Hindlimb muscle (tissue), 1 donor: Measurements from ENCODE around the gene TSPAN9. TPM values are rescaled to one million over a fixed set of nuclear protein-coding genes. Genes with fewer than 3 reads are reported as not detected.

Experiments
- DNase-seq: peaks from one replicate; pipeline ENCODE4 v3.0.0-alpha.2; 2013
- polyA plus RNA-seq: library from polyadenylated mRNA; unstranded; fragments of 120-200 nt; gene quantifications from one replicate; pipeline ENCODE4 v1.2.1, GENCODE V29; 2013; ENCODE audit not compliant: insufficient read length

Gene TSPAN9
- polyA plus RNA-seq, 1 donor: 98.9 TPM

DNA sequence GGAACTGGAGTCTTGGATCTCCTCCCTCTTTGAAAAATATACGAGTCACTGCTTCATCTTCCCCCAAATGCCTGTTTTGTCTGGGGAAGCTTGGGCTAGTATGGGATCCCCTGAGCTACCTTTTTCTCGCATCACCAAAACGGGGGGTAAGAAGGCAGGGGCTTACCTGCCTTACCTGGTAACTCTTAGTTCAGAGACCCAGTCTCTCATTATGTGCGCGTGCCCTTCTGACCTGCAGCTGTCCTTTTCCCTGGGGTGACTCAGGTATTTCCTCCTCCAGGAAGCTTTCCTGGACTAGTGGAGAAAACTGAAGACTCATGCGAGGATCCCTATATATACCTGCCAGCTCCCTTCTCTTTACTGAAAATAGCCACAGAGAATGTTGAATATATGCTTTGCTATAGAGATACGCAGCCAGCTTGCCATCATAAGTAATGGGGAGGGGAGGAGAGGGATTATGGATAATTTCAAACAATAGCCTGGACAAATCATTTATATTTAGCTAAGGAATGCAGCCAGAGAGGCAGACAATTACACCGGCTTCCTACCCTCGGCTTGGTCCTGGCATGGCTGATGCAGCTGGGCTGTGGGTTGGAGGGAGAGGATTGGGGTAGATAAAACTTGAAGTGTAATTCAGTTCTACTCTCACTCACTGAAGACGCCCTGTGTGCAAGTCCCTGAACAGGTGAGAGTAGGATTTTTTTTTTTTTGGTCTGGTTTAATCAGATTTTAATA lies 1.1 kb downstream of the TSPAN9 start:
- no peak for DNase-seq

DNA sequence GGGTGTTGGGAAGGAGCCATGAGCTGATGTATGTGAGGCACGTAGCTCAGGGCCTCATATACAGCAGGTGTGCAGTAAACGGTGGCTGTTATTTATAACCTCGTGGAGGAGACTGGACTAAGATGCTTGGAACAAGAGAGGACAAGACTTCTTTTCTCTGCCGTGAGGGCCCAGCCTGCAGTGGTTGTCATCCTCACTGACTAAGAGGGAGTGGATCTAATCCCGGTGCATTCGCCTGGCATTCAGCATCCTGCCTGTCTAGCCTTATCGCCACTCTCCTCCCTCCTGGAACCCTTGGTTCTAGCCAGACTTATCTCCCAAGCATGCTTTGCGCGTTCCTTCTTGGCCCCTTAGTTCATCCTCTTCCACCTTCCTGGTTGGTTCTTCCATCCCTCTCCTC lies 3.9 kb downstream of the TSPAN9 start:
- no peak for DNase-seq

DNA sequence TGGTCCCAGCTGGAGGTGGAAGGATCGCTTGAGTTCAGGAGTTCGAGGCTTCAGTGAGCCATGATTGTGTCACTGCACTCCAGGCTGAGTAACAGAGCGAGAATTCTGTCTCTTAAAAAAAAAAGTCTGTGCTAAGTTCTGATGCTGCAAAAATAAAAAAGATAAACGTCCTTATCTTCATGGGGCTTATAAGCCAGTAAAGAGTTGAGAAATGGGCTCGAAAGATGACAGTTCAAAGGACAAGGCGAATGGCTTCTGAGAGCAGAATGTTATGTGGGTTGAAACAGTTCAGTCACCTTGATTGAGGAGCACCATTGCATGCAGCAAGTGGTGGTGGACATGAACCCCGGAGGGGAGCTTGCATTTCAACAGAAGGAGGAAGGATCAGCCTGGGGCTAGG lies 4.7 kb downstream of the TSPAN9 start:
- no peak for DNase-seq

DNA sequence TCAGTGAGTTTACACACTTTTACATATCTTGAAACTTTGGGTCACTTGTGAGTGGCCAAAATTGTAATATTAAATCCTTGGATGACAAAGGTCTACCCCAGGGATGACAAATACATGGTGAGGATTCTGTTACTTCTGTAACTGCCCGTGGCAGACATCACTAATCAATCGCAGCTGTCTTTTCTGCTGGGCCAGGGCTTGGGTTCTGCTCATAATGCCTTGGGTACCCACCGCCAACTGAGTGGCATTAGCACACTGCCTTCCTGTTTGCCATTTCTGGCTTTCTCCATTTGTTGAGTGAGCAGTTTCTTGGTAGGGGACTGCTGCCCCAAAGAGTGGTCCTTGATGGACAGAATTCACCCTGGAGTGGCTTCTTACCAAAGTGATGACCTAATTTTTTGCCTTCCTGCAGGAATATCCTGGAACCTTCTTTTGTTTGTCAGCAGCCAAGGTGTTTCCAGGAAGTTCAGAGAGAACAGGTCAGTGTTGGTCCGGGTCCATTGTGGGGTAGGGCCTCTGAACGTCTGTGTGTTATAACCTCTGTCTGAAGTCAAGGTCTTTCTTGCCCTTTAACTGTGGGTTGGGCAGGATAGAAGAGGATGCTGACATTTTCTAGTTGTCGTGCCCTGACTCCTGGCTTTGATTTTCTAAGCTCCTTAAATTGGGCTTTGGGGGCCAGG lies 6.2 kb downstream of the TSPAN9 start:
- DNase-seq: no peak

DNA sequence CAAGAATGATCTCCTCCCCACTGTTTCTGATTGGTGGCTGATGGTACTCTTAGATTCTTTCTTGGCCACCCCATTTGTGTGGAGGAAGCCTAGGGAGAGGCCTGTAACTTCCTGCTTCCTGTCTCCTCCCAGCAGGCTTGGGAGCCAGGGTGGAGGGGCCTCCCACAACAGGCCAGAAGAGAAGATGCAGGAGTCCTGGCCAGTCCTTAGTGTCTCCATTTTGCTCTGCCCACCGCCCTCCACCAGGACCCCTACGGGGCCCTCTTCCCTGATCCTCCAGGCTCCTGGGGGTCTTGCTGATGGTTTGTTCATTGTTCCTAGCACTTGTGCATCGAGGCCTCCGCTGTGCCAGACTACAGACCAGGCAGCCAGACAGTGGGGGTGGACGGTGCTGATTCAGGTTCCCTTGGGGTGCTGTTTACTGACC lies 6.8 kb downstream of the TSPAN9 start:
- no peak for DNase-seq

DNA sequence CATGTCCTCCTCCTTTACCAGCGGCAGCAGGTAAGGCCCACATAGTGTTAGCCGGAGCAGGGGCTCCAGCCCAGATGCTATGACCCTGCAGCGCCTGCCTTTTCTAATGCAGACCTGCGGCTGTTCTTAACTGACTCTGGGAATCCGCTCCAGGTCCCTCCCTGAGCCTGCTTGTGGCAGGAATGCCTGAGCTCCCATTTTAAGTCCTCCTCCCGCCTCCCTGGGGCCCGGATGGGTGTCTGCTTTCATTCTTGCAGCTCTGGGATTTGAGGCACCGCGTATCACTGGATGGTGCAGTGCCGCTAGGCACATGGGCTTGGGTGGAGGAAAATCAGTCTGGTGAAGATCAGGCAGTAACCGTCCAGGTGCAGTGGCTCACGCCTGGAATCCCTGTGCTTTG lies 7.6 kb downstream of the TSPAN9 start:
- DNase-seq: no peak

DNA sequence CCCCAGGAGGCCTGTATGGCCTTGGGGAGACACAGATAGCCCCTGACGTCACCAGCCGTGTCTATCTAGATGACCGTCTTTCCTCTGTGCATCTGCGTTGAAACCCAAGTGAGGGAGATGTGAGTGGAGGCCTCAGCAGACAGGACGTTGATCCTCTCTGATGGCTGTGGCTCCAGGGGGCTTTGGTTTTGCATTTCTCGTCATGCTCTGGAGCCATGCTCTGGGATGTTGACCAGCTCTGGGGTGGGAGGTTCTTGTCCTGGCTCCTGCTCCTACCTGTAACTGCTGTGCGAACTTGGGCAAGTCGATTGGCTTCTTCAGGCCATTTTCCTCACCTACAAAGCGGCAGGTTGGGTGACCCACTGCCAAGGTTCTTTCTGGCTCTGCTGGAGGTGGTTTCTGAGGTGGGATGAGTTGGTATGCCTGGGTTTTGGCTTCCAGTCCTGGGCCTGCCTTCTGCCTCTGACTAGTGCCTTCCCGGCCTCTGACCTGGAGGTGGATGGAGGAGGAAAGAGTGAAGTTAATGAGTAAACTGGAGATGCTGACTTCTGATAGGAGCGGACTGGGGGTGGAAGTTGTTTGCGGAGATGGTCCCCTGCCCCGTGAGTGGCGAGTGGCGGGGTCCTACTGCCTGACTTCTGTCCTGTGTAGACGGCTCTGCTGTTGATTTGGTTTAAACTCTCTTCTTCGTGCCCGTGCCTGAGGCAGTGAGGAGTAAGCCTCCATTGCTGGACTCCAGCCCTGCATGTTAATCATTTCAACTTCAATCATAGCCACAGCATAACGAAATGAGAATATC lies 8.4 kb downstream of the TSPAN9 start:
- DNase-seq: no peak

DNA sequence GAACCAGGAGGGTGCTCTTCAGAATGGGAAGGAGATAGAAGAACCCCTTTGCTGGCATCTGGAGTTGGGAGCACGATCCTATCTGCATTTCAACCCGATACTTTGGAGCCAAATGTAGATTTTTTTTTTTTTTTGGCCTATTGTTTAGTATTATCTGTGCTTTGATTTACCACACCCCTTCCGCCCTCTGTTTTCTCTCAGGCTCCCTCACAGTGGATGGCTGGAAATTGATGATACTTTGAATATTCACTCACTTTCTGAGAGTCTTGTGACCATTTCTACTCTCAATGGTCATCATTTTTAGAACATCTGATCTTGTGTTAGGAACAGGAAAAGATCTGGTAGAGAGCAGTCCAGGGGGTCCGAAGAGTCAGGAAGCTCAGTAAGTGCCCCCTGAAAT lies 9.0 kb downstream of the TSPAN9 start:
- DNase-seq: no peak

DNA sequence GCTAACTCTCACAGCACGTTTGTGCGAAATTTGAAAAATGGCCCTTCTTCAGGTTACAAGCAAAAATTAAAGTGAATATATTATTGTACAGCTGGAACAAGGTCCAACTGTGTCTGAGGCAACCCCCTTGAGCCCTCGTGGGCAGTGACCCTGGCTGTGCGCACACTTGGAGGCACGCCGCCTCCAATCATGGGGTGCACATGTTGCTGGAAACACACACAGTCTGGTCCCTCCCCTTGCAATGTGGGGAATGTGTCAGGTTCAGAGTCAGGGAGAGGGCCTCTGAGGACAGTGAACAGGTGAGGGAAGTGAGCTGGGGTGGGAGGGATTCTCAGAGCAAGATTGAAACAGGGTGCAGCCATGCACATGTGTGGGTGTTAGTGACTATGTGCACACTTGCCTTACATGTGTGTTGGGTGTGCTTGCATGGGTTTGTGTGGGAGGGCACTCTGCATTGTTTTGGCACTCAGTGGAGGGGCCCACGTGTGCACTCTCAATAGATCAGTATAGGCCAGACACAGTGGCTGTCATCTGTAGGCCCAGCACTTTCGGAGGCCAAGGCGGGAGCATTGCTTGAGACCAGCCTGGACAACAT lies 9.6 kb downstream of the TSPAN9 start:
- no peak for DNase-seq

DNA sequence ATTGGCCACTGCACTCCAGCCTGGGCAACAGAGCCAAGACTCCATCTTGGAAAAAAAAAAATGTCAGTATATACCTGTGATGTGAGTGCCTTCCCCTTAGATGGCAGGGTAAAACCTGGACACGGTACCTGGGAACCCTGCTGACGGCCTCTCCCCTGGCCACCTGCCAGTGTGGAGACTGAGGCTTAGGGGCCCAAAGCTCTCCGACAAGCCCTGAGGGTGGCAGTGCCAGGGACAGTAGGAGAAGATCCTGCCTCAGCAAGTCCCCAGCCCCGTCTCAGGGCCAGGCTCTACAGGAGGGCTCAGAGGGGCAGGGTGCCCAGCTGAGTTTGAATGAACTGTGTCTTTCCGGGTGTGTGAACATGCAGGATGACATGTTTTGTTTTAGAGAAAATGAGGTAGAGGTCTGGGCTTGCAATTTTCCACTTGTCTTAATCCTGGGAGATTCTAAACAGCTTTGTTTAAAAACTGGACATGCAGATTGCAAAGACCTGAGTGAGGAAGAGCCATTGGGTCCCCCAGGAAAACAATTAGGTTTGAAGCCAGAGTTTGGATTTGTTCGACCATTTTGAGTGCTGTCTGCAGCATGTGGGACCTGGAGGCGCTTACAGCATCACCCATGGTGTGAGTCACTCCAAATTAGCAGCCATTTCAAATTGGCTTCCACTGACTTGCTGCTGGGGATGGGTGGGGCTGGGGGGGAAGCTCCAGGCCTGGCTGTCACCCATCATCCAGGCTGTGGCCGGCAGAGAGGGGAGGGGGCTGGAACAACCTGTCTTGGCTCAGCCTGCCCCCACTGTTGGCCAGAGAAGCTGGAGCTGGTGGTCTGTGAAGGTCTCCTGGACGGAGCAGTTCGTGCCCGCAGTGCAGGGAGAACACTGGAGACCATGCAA lies 10.8 kb downstream of the TSPAN9 start:
- DNase-seq: no peak

DNA sequence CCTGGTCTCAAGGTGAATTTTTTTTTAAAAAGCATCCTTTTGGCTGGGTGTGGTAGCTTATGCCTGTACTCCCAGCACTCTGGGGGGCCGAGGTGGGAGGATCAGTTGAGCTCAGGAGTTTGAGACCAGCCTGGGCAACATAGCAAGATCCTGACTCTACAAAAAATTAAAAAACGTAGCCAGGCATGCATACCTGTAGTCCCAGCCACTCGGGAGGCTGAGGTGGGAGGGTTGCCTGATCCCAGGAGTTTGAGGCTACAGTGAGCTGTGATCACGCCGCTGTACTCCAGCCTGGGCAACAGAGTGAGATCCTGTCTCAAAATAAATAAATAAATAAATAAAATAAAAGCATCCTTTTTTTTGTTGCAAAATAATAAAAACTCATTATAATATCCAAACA lies 12.4 kb downstream of the TSPAN9 start:
- DNase-seq: no peak

DNA sequence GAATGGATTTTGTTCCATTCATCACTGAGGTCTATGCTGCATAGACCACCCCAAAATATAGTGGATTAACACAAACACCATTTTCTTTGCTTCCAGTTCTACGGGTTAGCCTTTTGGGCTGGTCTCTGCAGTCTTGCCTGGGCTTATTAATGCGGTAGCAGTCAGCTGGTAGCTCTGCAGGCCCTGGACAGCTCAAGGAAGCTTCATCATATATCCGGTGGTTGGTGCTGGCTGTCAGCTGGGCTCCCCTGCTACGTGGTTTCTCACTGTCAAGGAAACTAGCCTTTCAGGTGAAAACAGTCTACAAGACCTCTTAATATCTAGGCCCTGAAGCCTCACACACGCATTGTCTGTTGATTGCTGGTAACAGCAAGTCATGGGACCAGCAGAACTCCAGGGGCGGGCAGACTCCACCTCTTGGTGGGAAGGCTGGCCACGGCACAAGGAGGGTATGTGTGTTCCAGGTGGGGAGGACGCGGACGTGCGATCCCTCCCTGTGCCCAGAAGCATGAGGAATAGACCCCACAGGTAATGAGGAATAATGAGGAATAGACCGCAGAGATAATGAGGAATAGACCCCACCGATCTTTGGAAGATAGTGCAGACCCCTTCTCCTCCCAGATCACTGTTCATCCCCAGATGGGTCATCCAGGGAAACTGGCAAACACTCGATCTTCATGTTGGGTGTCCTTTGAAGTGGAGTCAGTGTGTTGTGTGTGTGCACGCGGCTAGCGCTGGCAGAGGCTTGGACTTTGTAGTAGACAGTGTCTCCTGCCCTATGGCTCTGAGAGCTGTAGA lies 13.3 kb downstream of the TSPAN9 start:
- no peak for DNase-seq

DNA sequence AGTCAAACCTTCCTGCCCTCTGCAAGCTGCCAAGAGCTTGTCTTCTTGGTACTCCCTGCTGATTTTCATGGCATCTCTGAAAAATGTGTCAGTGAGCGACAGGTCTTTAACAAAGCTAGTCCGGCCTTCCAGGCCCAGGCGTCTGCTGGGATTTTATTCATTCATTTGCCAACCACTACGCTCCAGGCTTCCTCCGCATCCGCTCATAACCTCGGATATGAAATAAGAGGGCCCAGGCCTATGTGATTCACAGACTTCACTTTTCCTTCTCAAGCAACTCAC lies 13.8 kb downstream of the TSPAN9 start:
- no peak for DNase-seq

DNA sequence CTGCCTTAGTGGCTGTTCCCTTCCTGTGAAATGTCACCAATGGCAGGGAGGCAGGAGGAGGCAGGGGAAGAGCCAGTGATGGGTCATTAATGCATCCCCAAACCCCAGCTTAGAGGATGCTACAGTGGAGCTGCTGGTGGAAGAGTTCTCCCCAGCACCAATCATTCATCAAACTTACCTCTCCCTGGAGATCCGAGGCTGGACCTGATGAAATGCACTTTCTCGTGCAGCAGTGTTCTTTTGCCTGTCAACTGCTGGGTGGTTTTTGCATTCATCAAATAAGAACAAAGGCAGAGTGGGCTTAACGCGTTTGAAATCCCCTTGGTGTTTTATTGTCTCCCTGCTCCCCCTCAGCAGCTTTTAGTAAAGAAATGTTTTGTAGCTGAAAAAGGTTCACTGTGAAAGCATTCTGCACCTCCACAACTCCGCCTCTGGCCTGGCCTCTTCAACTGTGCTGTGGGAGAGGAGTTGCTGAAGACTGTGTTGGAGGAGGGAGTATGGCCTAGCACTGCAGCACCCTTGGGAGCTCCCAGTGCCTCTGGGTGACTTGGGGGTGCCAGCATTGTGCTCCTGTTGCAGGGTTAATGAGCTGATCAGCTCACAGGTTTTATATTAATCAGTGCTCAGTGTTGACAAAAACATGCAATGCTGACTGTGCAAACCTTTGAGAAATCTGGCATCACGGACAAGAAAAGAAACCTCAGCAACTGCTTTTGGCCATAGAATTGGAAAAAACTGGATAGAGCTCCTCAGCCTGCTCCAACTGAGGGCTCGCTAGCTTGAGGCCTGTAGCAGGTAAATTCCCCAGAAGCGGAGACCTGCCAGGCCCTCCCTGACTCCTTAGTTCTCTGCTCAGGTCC lies 14.4 kb downstream of the TSPAN9 start:
- DNase-seq: no peak

DNA sequence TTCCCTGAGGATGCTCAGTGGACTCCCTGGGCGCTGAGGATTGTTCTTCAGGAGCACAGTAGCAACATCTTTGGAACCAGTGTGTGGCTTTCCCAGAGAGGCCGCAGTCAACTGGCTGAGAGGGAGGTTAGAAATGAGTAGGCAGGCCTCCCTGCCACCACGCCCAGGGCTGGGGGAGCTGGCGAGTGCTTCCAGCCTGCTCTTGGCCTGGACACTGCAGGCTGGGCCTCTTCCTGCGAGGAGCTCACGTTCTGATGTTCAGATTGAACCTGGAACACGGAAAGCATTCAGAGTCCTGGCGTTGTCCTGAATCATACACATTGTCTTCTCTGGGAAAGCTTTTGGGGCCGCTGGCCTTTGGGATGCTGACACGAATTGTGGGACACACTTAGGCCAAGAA lies 15.6 kb downstream of the TSPAN9 start:
- DNase-seq: no peak

DNA sequence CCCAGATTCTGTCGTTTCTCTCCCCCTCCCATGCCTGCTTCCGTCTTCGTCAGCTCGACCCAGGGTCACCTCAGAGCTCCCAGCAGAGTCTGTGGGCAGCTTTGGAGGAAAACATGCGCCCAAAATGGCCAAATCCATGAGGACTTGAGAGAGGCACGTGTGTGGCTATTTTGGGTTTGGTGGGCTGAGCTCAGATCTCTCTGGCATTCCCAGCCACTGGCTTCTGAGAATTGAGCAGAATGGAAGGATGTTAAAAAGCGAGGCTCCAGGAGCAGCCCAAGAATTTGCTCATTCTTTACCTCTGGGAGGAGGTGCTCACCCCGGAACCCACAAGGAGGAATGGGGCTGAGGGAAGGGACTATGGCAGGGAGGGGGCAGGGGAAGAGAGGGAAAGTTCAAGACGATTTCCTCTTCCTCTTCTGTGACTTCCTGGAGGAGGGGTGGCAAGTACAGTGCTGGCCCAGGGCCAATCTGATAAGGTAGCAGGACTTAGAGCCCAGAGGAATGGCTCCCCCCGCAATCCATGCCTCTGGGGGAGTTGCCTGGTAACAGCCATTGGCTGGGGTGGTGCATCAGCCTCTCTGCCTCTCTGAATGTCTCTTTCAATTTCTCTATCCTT lies 20.1 kb downstream of the TSPAN9 start:
- no peak for DNase-seq

DNA sequence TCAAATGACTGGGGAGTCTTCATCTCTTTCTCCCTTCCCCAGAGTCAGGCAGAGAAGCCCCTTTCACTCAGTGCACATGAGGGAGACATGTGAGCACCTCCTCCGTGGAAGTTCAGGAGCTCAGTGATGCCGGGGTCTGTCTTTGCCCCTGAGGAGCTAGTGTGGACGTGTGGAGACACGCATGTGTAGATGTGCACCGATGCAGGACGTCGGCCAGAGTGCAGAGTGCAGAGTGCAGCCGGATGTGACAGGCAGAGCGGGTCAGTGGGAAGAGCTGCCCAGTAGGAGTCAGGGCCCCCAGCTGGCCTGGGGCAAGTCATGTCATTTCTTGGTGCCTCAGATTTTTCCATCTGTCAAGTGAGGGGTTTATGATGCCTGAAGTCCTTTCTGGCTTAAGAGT lies 20.7 kb downstream of the TSPAN9 start:
- DNase-seq: no peak

DNA sequence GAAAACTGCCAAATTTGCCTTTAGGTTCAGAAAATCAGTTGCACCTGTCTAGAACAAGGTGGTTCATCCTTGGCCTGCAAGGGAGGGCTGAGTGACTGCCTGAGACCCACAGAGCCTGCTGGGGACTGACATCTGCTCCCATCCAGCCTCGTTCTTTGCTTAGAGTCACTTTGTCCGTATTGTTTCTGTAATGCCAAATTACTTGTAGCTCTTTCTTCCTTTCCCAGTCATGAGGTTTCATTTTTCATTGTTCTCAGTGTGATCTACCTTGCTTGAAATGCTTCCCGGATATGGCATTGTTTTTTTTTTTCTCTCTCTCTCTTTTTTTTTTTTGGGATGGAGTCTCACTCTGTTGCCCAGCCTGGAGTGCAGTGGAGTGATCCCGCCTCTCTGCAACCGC lies 21.3 kb downstream of the TSPAN9 start:
- DNase-seq: no peak

DNA sequence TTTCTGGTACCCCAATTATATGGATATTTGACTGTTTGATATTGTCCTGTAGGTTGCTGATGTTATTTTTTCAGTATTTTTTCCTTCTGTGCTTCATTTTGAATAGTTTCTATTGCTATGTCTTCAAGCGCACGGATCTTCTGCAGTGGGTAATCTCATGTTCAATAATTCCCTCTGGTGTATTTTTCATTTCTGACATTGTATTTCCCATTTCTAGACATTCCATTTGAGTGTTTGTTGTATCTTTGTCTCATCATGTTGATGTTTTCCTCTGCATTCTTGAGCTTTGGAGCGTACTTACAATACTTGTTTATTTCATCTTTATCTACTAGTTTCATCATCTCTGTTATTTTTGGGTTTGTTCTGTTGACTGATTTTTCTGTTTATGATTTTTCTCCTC lies 22.0 kb downstream of the TSPAN9 start:
- DNase-seq: no peak
